ENCODE measurements around the gene NRF1.

Gene NRF1

DNA sequence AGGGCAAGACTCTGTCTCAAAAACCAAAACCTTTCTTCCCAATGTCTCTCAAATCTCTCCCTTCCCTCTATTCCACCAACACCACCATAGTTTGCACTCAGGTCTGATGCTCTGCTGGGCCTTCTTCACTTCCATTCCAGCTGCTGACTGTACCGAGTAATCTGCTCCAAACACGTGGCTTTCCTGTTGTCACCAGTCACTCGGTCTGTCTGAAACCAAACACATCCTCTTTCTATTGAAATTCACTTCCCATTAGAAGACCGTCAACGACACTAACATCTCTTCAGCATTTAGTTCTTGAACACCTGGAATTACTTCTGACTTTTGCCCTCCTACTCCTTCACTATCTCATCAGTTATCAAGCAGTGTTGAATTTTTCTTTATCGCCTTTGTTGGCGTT lies 4.7 kb upstream of the NRF1 start:
- WGBS (ENCODE audit: insufficient coverage, insufficient read length) = no CpG with 5 or more reads among the region's 7 CpGs
- Histone ChIP-seq H3K9me3 (ENCODE audit: control insufficient read depth, insufficient read depth, low read length) (no peaks in the 10 kb centered on the region), H3K27ac (ENCODE audit: low read length) (no peak overlapping the region), H3K27me3 (ENCODE audit: control insufficient read depth, insufficient read depth, low read length) (no peaks in the 10 kb centered on the region), H3K4me1 (ENCODE audit: control insufficient read depth, insufficient read depth, low read length) (0 out of 2 replicates have a peak, but pooled peaks cover 1% of the 10 kb centered on the region), H3K36me3 (ENCODE audit: control insufficient read depth, insufficient read depth, low read length) (peaks cover 5% of the 10 kb centered on the region; the same call in 1 of the 2 replicates), H3K4me3 (ENCODE audit: low read length) (no peak overlapping the region)
- DNase-seq (ENCODE audit: low read depth, low spot score) = no peak

DNA sequence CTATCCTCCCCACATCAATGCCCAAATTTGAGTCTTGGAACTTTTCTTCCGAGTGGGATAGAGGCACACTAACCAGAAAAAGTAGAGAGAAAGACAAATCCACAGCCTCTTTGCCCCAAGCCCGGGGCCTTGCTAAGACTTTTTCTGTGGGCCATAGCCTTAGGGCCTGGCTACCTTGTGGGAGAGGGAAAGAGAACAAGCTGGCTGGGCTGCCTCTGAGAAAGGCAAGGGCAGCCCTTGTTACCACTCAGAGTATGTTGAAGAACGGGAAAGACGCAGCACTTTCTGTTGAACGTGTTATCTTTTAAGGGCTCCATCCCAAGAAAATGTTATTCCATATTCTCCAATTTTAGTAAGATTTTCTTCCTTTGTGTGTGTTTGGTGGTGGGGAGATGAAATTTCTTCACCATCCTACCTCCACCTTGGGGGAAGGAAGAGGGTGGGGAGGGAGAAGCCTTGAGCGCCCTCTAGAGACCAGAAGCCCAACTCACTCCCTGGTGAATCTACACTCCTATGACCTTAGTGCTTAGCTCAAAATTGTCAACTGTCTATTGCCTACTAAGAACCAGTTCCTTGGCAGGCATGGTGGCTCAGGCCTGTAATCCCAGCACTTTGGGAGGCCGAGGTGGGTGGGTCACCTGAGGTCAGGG lies 3.9 kb upstream of the NRF1 start:
- H3K4me1 ChIP-seq (ENCODE audit: control insufficient read depth, insufficient read depth, low read length) = 0 out of 2 replicates have a peak, but pooled peaks cover 1% of the 10 kb centered on the region
- peak; percentile 58 for DNase-seq (ENCODE audit: low read depth, low spot score)
- no peaks in the 10 kb centered on the region for H3K9me3 ChIP-seq (ENCODE audit: control insufficient read depth, insufficient read depth, low read length)
- peaks cover 5% of the 10 kb centered on the region; the same call in 1 of the 2 replicates for H3K36me3 ChIP-seq (ENCODE audit: control insufficient read depth, insufficient read depth, low read length)
- no peaks in the 10 kb centered on the region for H3K27me3 ChIP-seq (ENCODE audit: control insufficient read depth, insufficient read depth, low read length)
- H3K27ac ChIP-seq (ENCODE audit: low read length) = no peak overlapping the region
- H3K4me3 ChIP-seq (ENCODE audit: low read length) = no peak overlapping the region
- no CpG with 5 or more reads among the region's 7 CpGs for WGBS (ENCODE audit: insufficient coverage, insufficient read length)

- Histone ChIP-seq H3K4me1 (ENCODE audit: control insufficient read depth, insufficient read depth, low read length) (0 out of 2 replicates have a peak, but pooled peaks cover 1% of the 10 kb centered on the region), H3K4me3 (ENCODE audit: low read length) (no peak overlapping the region), H3K27me3 (ENCODE audit: control insufficient read depth, insufficient read depth, low read length) (no peaks in the 10 kb centered on the region), H3K36me3 (ENCODE audit: control insufficient read depth, insufficient read depth, low read length) (peaks cover 5% of the 10 kb centered on the region; the same call in 1 of the 2 replicates), H3K27ac (ENCODE audit: low read length) (no peak overlapping the region), H3K9me3 (ENCODE audit: control insufficient read depth, insufficient read depth, low read length) (no peaks in the 10 kb centered on the region)
- no CpG with 5 or more reads among the region's 2 CpGs for WGBS (ENCODE audit: insufficient coverage, insufficient read length)
- no peak for DNase-seq (ENCODE audit: low read depth, low spot score)
These were observed 1.9 kb upstream of the NRF1 start for GRCh38 chr7:129609666-129610065.

DNA sequence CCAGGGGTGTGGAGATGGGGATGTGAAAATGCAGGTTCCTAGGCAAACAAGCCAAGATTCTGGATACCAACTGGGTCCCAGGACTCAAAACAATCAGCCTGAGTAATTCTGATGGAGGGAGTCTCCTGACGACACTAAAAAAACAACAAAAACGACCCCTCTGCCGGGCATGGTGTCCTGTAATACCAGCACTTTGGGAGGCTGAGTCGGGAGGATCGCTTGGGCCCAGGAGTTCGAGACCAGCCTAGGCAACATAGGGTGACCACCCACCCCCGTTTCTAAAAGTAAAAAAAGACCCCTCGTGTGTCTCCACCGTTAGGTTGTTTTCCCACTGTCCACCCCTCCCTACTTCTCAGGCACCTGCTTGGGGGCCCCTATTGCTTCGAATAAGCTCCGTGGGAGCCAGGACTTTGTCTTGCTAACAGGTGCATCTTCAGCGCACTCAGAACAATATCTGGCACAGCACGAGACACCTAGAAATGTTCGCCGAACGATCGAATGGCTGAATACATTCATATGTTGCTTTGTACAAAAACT lies 743 bp upstream of the NRF1 start:
- Histone ChIP-seq H3K27ac (ENCODE audit: low read length) (no peak overlapping the region), H3K36me3 (ENCODE audit: control insufficient read depth, insufficient read depth, low read length) (peaks cover 5% of the 10 kb centered on the region; the same call in 1 of the 2 replicates), H3K9me3 (ENCODE audit: control insufficient read depth, insufficient read depth, low read length) (no peaks in the 10 kb centered on the region), H3K4me1 (ENCODE audit: control insufficient read depth, insufficient read depth, low read length) (0 out of 2 replicates have a peak, but pooled peaks cover 1% of the 10 kb centered on the region), H3K27me3 (ENCODE audit: control insufficient read depth, insufficient read depth, low read length) (no peaks in the 10 kb centered on the region), H3K4me3 (ENCODE audit: low read length) (peak overlapping the region; percentile 71; the same call in 1 of the 2 replicates)
- DNase-seq (ENCODE audit: low read depth, low spot score) = no peak
- WGBS (ENCODE audit: insufficient coverage, insufficient read length) = no CpG with 5 or more reads among the region's 17 CpGs

GRCh38 chr7:129612112-129613015 lies 844 bp downstream of the NRF1 start:
- peaks cover 5% of the 10 kb centered on the region; the same call in 1 of the 2 replicates for H3K36me3 ChIP-seq (ENCODE audit: control insufficient read depth, insufficient read depth, low read length)
- no peaks in the 10 kb centered on the region for H3K9me3 ChIP-seq (ENCODE audit: control insufficient read depth, insufficient read depth, low read length)
- WGBS (ENCODE audit: insufficient coverage, insufficient read length) = no CpG with 5 or more reads among the region's 64 CpGs
- no peaks in the 10 kb centered on the region for H3K27me3 ChIP-seq (ENCODE audit: control insufficient read depth, insufficient read depth, low read length)
- no peak overlapping the region for H3K27ac ChIP-seq (ENCODE audit: low read length)
- no peak for DNase-seq (ENCODE audit: low read depth, low spot score)
- peak overlapping the region; percentile 71 for H3K4me3 ChIP-seq (ENCODE audit: low read length)
- peaks cover 1% of the 10 kb centered on the region; the same call in 1 of the 2 replicates for H3K4me1 ChIP-seq (ENCODE audit: control insufficient read depth, insufficient read depth, low read length)

GRCh38 chr7:129613016-129613337 lies 1.5 kb downstream of the NRF1 start:
- peaks cover 1% of the 10 kb centered on the region; the same call in 1 of the 2 replicates for H3K4me1 ChIP-seq (ENCODE audit: control insufficient read depth, insufficient read depth, low read length)
- WGBS (ENCODE audit: insufficient coverage, insufficient read length) = no CpG with 5 or more reads among the region's 5 CpGs
- no peak for DNase-seq (ENCODE audit: low read depth, low spot score)
- no peaks in the 10 kb centered on the region for H3K27me3 ChIP-seq (ENCODE audit: control insufficient read depth, insufficient read depth, low read length)
- peak overlapping the region; percentile 16; the same call in 1 of the 2 replicates for H3K4me3 ChIP-seq (ENCODE audit: low read length)
- no peak overlapping the region for H3K27ac ChIP-seq (ENCODE audit: low read length)
- no peaks in the 10 kb centered on the region for H3K9me3 ChIP-seq (ENCODE audit: control insufficient read depth, insufficient read depth, low read length)
- H3K36me3 ChIP-seq (ENCODE audit: control insufficient read depth, insufficient read depth, low read length) = peaks cover 5% of the 10 kb centered on the region; the same call in 1 of the 2 replicates

- WGBS (ENCODE audit: insufficient coverage, insufficient read length) = no CpG with 5 or more reads among the region's 1 CpG
- H3K36me3 ChIP-seq (ENCODE audit: control insufficient read depth, insufficient read depth, low read length) = no peaks in the 10 kb centered on the region
- H3K4me3 ChIP-seq (ENCODE audit: low read length) = no peak overlapping the region
- no peak for DNase-seq (ENCODE audit: low read depth, low spot score)
- H3K27me3 ChIP-seq (ENCODE audit: control insufficient read depth, insufficient read depth, low read length) = no peaks in the 10 kb centered on the region
- no peak overlapping the region for H3K27ac ChIP-seq (ENCODE audit: low read length)
- H3K9me3 ChIP-seq (ENCODE audit: control insufficient read depth, insufficient read depth, low read length) = no peaks in the 10 kb centered on the region
- H3K4me1 ChIP-seq (ENCODE audit: control insufficient read depth, insufficient read depth, low read length) = peaks cover 1% of the 10 kb centered on the region; the same call in 1 of the 2 replicates
These were observed 3.5 kb downstream of the NRF1 start for GRCh38 chr7:129615018-129615417.

DNA sequence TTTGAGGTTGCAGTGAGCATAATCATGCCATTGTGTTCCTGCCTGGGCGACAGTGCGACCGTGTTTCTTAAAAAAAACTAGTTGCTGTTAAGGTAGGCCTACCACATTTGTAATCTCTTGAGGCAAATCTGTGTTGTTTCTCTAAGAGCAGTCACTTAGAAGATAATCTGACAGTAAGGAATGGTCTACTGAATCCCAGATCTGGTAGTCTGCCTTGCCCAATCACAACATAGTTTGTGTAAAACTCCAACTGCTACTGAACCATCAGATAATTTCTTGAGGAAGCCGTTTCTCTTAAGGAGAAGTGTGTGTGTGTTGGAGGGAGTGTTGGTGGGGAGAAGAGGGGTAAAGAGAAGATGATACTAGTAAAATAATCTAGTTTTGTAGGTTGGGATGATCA lies 5.0 kb downstream of the NRF1 start:
- H3K4me1 ChIP-seq (ENCODE audit: control insufficient read depth, insufficient read depth, low read length) = no peaks in the 10 kb centered on the region; the same call in 1 of the 2 replicates
- DNase-seq (ENCODE audit: low read depth, low spot score) = no peak
- no peaks in the 10 kb centered on the region for H3K9me3 ChIP-seq (ENCODE audit: control insufficient read depth, insufficient read depth, low read length)
- H3K4me3 ChIP-seq (ENCODE audit: low read length) = no peak overlapping the region
- no peaks in the 10 kb centered on the region for H3K27me3 ChIP-seq (ENCODE audit: control insufficient read depth, insufficient read depth, low read length)
- H3K36me3 ChIP-seq (ENCODE audit: control insufficient read depth, insufficient read depth, low read length) = no peaks in the 10 kb centered on the region
- 100% methylated on average over 1 of the region's 4 CpGs for WGBS (ENCODE audit: insufficient coverage, insufficient read length)
- H3K27ac ChIP-seq (ENCODE audit: low read length) = no peak overlapping the region

GRCh38 chr7:129617178-129617577 lies 5.7 kb downstream of the NRF1 start:
- Histone ChIP-seq H3K27me3 (ENCODE audit: control insufficient read depth, insufficient read depth, low read length) (no peaks in the 10 kb centered on the region), H3K36me3 (ENCODE audit: control insufficient read depth, insufficient read depth, low read length) (no peaks in the 10 kb centered on the region), H3K4me1 (ENCODE audit: control insufficient read depth, insufficient read depth, low read length) (no peaks in the 10 kb centered on the region; the same call in 1 of the 2 replicates), H3K9me3 (ENCODE audit: control insufficient read depth, insufficient read depth, low read length) (no peaks in the 10 kb centered on the region), H3K4me3 (ENCODE audit: low read length) (no peak overlapping the region), H3K27ac (ENCODE audit: low read length) (no peak overlapping the region)
- WGBS (ENCODE audit: insufficient coverage, insufficient read length) = no CpG with 5 or more reads among the region's 3 CpGs
- DNase-seq (ENCODE audit: low read depth, low spot score) = no peak

GRCh38 chr7:129617652-129618051 lies 6.1 kb downstream of the NRF1 start:
- no peaks in the 10 kb centered on the region for H3K36me3 ChIP-seq (ENCODE audit: control insufficient read depth, insufficient read depth, low read length)
- no peak overlapping the region for H3K4me3 ChIP-seq (ENCODE audit: low read length)
- WGBS (ENCODE audit: insufficient coverage, insufficient read length) = no CpG with 5 or more reads among the region's 1 CpG
- H3K27me3 ChIP-seq (ENCODE audit: control insufficient read depth, insufficient read depth, low read length) = no peaks in the 10 kb centered on the region
- no peak overlapping the region for H3K27ac ChIP-seq (ENCODE audit: low read length)
- DNase-seq (ENCODE audit: low read depth, low spot score) = no peak
- H3K4me1 ChIP-seq (ENCODE audit: control insufficient read depth, insufficient read depth, low read length) = no peaks in the 10 kb centered on the region; the same call in none of the 2 replicates
- no peaks in the 10 kb centered on the region for H3K9me3 ChIP-seq (ENCODE audit: control insufficient read depth, insufficient read depth, low read length)
